ENCODE data around the gene TMEM163.

The TMEM163 gene

DNA sequence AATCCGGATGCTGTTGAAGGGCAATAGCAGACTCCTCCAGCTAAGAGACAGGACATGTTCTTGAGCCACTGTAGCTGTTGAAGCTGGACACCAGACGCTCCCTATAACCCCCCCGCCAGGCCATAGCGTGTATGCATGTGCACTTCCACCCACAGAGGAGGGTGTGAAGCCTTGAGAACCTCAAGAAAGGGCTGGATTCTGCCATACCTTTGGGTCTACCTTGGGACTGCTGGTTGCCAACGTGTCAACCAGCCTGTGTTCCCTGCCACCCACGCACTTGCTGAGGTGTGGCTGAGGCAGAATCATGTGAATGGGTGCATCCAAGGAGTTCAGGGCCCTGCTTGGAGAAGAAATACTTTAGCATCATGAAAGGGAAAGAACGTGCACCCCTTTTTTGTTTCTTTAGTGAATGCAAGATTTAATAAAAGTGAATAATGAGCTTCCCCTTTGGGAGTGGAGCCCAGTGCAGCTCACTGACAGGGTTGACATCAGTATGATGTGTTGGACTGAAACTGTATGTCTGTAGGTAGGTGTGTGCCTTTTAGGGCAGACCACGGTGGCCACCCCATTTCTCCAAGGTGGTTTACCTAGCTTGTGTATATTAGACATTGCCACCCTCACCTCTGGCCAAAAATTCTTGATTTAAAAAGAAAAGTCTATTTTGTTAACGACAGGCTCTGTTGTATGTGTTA, 266.6 kb downstream of the TMEM163 start:
- DNase-seq = no peak

DNA sequence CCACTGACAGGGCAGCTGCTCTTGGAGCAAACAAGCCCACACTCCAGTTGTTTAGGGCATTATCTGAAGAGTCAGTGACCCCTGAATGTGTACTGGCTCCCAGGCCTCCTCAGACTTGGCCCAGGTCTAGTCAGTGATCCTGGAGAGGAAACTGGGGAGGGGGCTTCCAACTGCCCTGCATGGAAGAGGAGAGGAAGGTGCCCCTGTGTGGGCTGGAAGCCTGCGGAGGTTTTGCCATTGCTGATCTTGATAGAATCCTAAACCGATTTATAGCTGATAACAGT, 267.5 kb downstream of the TMEM163 start:
- no peak for DNase-seq

DNA sequence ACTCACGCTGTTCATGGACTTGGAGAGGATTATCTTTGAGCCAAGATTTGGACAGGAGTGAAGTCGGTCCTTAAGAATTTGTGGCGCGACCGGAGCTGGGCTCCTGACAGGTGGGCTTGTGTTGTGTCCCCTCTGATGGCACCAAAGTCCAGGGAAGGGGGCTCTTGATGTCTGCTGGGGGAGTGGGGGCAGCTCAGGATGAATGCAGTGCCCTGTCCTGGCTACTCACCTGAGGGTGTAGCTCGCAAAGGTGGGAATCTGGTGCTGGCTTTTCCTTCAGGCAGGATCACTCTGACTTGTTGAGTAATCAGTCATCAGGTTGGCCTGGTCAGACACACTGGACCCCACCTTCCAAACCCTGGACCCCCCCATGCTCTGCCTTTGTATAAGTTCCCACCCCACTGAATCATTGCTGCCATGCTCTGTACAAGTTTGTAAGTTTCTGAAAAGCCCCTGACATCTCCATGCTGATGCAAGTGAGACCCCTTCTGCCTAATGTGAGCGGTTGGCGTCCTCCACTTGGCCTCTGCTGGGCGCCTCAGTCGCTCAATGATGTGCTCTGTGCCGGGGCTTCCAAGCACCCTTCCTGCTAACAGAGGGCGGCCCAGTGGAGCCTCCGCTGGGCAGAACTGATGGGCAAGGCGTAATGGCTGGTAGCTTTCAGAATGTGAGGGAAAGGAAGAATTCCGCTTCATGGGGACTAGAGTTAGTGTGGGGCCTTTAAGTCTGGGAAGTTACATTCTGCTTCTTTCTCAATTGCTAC, 268.9 kb downstream of the TMEM163 start:
- DNase-seq = no peak

DNA sequence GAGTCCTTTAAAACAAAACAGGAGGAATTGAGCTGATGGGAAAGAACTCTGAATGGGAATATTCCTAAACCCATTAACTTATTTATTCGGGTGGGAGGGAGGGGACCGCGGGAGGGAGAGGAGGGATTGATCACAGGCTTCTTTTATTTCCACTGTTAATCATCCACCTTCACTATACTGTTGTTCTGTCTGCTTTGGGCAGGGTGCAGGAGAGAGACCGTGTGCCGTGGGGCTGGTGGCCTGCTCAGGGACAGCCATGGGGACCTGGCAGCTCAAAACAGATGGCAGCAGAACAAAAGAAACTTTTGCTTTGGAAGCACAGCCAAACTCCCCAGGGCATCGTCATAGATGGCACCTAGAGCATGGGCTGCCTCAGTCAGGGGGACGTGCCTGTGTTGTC, 269.6 kb downstream of the TMEM163 start:
- no peak for DNase-seq

DNA sequence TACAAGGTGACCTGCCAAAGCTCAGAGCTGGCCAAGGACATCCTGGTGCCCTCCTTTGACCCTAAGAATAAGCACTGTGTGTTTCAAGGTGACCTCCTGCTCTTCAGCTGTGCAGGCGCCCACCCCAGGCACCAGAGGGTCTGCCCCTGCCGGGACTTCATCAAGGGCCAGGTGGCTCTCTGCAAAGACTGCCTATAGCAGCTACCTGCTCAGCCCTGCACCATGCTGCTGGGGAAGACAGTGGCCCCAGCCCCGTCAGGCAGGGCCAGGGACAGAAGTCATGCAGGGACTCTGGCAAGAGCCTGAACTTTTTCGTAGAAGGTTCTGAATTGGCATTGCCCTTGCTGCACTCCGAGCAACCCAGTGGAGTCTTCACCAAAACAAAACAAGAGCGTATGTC, 270.1 kb downstream of the TMEM163 start:
- no peak for DNase-seq

DNA sequence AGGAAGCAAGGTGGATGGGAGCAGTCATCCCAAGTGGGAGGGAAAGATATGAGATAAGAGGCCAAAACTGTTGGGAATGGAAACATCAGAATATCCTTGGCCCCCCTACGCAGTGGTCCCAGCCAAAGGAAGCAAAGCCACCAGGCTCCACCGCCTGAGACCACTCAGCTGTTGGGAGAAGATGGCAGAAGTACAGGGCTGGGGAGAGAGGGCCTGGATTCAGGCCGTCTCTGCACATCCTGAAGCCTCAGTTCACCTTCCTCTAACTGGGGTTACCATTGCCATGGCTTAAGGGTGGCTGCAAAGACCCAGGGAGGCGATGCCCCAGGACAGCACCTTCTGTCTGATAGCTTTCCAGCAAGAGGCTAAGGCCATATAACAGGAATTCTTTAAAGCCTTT, 271.1 kb downstream of the TMEM163 start:
- DNase-seq = no peak

DNA sequence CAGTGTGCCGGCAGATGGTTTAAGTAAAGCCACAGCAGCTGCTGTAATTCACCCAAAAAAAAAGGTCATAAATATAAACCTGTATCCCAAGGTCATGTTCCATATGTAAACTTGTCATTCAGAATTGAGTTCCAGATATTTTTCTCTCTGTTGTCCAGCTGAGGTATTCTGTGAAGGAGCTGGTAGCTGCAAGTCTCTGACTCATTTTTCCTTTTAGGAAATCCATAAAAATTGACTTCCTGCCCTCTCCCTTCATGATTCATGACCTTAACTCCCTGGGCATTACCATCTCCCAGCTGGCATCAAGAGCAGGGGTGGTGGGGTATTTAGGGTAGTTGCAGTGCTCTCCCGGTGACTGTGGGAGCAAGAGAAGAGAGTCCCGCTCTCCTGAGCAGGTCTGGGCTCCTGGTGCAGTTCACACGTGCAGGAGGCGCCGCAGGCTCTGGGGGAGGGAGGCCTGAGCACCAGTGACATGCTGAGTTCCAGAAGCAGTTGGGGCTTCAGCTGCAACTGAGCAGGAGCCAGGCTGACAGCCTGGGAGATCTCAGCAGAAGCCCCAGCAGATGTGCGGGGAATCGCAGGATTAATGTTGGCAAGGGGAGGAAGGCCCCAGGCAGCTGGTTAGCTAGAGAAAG, 272.3 kb downstream of the TMEM163 start:
- DNase-seq = no peak

DNA sequence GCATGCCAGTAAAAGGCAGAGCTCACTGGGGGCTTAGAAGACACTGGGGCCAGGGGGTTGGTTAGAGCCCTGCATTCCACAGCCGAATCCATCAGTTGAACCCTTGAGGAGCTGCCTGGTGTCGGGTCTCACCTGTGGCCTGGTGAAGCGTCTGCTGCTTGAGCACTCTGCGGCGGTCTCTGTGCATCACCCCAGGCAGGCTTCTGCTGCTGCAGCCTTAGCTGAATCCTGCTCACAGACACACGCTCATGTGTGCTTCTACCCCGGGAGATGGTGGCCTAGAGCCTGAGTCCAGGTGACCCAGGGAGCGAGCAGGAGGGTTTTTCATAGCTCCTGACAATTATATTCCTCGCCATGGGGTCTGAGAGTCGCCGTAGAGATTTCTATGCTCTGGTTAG, 272.8 kb downstream of the TMEM163 start:
- no peak for DNase-seq

DNA sequence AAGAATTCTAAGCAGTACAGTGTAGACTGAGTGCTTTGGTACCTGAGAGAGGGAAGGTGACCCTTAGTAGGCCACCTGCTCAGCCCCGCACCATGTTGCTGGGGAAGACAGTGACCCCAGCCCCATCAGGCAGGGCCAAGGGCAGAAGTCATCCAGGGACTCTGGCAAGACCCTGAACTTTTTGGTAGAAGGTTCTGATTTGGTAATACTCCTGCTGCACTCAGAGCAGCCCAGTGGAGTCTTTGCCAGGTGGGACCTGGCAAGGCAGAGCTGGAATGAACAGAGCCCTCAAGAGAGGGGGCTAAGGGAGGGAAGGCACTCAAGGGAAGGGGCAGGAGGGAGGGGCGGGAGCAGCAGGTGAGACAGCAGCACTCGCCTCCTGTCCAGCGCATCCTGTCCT, 273.7 kb downstream of the TMEM163 start:
- no peak for DNase-seq

DNA sequence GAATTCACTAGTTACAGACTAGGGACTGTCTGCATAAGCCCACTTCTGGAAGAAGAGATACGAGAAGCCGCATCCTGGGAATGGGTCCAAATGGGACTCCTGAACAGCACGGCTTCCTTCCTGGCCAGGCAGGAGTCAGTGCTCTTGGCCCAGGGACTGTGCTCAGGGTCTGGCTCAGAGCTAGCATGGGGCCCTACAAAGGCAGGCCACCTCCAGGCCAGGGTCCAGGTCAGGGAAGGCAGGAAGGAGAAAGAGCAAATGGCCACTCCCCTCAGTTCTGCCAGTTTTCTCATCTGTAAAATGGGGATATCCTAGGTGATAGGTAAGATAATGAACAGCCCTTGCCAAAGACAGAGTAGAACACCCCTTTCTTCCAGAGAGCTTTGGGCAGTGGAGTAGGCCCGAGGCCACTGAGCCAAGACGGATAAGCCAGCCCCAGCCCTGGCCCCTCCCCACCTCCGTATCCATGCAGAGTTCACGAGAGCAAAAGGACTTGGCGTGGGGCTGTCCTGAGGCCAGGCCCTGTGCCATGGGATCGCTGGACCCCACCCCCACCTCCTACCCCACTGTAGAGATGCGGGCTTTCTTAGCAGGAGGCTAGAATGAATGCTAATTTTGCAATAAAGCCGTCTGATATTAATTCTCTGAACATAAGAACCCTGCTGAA, 274.9 kb downstream of the TMEM163 start:
- no peak for DNase-seq

DNA sequence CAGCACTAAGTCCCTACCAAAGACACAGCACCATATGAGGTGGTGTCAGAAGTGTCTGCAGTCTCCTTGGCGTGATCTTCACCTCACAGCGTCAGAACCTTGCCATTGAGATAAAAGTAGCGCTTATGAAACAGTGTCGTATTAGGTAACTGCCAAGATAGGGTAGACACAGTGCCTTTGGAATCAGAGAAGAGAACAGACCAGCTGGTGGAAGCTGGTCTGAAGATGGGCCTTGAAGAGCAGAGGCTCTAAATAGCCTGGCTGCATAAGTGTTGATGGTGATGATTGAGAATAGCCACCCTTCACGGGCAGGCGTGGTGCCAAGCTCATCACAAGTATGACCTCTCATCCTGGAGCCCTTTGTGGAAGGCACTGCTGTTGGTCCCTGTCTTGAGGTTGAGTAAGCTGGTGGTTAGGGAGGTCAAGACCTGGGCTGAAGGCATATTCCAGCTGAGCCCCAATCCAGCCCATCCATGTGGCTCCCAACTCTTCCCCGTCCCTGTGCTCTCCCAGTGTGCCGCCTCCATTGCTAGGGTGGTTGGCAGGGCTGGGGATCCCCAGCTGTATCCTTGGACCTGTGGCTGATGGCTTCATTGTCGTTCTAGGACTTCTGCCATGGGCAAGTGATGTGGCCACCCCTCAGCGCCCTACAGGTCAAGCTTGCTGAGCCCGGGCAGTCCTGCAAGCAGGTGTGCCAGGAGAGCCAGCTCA, 277.5 kb downstream of the TMEM163 start:
- DNase-seq = no peak

DNA sequence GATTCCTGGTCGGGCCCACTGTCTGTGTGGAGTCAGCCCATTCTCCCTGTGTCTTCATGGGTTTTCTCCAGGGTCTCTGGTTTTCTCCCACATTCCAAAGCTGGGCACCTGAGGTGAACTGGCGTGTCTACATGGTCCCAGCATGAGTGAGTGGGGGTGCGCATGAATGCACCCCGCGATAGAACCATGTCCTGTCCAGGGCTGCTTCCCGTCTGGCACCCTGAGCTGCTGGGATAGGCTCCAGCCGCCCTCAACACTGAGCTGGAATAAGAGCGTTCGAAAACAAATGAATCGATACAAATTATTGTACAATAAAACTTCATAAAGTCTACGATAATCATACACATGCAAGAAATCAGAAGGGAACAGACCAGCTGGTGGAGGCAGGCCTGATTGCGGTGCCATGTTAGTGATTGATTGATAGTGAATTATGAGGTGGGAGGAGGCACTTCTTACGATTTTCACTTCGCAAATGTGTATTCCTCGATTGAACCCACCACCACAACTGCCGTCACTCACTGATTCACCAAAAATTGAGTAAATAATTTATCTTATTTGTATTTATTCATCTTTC, 278.4 kb downstream of the TMEM163 start:
- DNase-seq = no peak

DNA sequence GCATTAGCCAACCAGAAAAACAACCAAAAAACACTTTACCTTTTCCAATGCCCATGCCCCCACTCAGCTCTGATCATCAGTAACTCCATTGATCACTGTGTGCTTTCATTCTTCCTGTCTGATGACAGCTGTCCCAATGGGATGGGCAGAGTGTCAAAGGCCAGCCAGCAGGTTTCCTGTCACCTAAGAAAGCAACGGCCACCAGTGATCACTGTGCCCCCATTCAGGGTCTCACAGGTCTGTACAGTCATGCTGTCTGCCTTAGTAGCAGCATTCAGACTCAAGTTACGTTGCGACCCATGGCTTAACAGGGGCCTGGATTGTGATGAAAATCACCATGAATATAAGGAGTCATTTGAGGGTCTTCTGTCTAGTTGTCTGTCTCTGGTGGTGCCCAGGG, 280.4 kb downstream of the TMEM163 start:
- no peak for DNase-seq

DNA sequence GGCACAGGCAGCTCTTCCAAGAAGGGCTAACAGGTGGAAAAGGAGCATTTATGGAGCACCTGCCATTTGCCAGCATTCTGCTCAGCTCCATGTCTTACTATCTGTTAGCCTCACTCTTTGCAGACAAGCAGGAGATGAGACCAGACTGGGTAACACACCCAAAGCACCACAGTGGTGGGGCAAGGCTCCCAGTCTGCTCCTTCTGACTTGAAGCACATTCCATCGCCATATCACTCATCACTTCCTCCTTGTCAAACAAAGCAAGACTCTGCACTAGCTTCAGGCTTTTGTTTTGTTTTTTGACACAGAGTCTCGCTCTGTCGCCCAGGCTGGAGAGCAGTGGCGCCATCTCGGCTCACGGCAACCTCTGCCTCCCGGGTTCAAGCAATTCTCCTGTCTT, 282.1 kb downstream of the TMEM163 start:
- no peak for DNase-seq

DNA sequence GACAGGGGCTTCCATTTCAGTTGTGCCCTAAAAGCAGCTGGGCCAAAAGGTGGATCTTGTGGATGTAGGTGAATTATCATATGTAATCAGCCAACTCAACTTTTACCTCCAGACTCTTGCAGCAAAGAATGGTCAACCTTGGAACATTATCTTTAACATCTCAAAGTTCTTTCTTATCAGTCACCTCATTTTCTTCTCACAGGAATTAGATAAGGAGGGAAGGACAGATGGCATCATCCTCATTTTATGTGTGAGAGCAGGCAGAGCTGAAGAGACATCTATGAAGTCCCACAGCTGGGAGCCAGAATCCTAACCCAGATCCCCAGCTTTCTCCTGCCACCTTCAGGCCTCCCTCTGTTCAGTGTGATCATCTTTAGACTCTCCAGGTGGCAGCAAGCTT, 282.9 kb downstream of the TMEM163 start:
- DNase-seq = no peak

DNA sequence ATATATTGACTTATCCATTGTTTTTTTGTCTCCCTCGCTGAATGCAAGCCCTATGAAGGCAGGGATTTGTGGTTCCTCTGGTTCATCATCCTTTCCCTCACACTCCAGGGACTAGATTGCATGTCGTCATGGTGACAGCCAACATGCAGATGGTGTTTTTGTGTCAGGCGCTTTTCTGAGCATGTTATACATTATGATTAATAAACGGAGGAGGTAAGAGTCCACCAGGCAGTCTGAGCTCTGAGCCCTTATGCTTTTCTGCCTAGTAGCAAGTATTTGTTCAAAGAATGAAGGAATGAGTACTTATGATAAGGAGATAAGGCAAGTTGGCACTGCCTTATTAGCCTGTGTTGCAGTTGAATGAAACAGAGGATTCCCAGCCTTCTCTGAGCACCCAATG, 283.3 kb downstream of the TMEM163 start:
- DNase-seq = no peak

DNA sequence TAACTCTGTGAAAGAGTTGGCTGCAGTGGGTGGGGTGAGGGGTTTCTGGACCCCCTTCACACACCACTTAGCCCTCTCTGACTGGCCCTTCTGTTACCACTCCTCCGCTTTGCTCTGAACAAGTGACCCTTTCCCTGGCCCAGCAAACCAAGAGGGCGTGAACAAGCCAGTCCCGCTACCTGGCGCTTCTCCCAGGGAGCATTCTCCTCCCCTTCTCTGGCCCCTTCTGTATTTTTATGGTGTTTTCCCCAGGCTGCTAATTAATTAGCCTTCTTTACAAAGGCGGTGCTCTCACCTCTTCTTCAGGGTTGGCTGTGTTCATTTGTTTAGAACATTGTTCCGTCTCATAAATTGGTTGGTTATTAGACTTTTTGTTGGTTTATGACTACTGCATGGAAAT, 284.8 kb downstream of the TMEM163 start:
- DNase-seq = no peak

DNA sequence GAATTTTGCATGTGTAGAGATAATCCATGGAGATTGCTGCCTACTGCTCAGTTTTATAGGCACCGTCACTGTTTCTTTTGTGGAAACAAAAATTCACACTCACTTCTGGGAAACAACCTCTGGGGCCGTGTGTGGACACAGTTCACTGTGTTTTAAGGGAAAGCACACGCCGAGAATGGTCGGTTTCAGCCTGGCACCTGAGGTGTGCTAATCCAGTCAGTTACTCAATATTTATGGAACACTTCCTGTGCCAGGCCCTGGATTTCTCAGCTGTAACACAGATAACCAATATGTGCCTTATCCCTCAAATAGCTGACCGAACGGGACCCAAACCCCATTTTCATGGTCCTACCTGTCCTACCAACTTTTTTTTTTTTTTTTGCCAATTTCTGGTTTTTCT, 285.3 kb downstream of the TMEM163 start:
- DNase-seq = no peak

DNA sequence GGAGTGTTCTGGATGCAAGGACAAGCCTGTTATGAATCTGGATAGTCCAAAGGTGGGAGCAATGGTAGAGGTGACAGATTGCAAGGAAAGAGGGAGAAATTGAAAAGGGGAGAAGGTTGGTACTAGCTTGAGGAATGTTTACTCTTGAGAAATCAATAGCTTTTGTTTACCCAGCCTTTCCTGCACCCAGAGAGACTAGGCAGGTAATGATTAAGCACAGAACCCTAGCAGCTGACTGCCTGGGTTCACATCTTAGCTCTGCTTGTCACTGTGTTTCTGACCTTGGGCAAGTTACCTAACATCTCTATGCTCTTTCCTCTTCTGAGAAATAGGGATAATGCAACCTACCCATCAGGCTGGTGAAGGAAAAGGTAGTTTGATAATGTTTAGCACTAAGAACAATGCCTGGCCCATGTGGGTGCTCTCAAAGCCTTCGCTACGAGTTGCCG, 286.3 kb downstream of the TMEM163 start:
- no peak for DNase-seq

DNA sequence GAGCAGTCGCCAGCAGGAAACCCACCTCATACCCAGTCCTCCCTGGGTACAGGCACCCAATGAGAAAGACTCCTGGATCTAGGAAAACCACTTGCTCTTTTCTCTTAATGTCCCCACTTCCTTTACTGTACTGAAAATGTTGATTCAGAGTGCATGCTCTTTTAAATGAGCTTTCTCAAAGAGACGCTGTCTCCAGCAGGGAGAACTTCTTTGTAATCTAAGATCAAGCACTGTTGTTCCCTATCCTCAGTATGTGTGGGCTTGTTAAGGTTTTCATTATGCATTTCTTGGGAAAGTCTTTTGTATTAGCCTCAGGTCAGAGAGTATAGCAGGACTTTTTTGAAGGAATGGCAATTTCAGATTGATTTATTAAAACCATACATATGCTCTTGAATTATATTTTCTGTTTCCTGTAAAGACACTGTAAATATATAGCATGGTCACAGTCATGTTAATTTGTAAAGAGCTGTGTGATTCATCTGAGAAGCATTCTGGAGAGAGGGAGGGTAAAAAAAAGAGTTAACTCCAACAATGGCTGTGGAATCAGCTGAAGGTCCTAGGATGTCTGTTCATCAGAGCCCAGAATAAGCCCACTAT, 286.9 kb downstream of the TMEM163 start:
- no peak for DNase-seq

DNA sequence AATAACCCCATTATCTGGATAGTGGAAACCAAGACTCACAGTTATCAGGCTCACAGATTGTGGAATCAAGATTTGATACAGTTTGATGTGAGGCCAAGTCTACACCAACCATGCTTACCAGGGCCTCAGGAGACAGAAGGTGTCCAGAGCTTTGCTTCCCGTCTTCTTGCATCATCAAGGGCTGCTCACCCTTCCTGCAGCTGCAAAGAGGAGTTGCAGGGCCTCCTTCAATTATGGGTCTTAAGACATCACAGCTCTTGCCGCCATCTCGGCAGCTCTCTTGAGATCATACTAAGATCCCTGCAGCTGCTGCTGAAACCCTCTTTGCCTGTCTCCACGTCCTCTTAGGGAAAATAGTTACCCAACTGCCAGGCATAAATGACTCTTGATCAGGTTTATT, 288.9 kb downstream of the TMEM163 start:
- DNase-seq = no peak

DNA sequence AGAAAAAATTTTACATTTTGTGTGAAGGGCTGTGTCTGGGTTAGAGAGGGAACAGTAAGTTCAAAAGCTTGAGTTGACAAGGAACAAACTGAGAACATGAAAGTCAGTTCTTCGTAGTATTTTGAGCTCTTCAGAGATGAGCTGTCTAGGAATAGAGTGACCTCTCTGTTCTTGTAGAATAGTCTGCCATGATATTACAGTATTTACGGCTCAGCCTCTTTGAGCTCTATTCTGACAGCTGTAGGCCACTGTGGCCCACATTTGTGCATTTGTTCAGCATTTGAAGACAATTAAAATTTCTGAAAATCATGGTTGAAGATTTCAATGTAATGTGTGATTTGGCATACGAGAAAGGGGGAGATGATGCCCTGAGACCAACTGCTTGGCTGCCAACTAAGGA, 292.1 kb downstream of the TMEM163 start:
- no peak for DNase-seq
